Stimulated activated CD8-positive, alpha-beta memory T cell treated with anti-CD3 and anti-CD28 coated beads, Interleukin-4, amount 100 ng/mL, for 24 hours (primary cell): ENCODE measurements around the gene FBXO47.

ENCODE experiments used
- DNase-seq: peaks from one replicate; pipeline ENCODE4 v3.0.0-alpha.2; 2020; ENCODE audit warnings: low read depth

The FBXO47 gene

GRCh38 chr17:38967290-38967738, at the start of gene FBXO47:
TSS of gene FBXO47 (minus strand) at chr17:38967403. CDS start at chr17:38963025, 4,378 bp downstream.
- peak; percentile 73 for DNase-seq

- DNase-seq, result no peak
These were observed 49.3 kb upstream of the FBXO47 start for GRCh38 chr17:39016193-39017153.

DNA sequence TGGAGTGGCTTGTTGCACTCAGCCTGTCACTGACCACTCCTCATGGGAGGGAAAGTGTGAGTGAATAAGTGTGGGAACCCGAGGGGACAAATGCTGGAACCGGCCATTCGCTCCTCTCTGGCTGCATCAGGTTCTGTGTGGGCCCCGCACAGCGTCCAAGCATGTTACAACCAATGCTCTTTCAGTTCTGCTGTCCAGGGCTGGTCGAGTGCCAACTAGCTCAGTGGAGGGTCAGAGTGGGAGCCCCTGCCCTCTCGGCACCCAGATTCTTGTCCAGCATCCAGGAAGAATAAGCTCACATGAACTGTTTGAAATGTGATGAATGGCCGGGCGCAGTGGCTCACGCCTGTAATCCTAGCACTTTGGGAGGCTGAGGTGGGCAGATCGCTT, 48.3 kb upstream of the FBXO47 start:
- DNase-seq, result no peak

- no peak for DNase-seq
These were observed 47.8 kb upstream of the FBXO47 start for GRCh38 chr17:39014795-39015545.

GRCh38 chr17:39014044-39014794, 47.0 kb upstream of the FBXO47 start:
- DNase-seq, result no peak

GRCh38 chr17:39012725-39013124, 45.5 kb upstream of the FBXO47 start:
- no peak for DNase-seq

DNA sequence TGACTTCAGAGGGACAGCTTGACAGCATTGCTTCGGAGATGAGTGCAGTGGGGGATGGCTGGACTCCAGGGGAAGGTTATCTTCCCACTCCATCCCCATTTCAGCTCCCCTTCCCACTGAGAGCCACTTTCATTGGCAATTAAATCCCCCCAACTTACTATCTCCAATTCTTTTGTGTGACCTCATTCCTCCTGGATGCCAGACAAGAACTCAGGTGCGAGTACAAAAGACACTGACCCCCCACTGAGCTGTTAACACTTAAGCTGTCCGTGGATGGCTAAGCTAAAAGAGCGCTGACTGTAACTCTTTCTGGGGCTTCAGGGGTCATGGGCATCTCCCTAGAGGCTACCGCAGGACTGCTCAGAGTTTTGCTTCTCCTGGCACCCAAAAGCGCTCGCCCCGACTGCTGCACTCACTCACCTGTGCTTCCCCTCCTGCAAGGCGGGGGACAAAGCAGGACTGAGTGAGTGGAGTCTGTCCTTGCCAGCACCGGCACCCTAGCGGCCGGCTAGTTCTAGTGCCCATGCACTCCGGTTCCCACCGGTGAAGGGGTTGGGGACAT, 44.8 kb upstream of the FBXO47 start:
- DNase-seq, result no peak

DNA sequence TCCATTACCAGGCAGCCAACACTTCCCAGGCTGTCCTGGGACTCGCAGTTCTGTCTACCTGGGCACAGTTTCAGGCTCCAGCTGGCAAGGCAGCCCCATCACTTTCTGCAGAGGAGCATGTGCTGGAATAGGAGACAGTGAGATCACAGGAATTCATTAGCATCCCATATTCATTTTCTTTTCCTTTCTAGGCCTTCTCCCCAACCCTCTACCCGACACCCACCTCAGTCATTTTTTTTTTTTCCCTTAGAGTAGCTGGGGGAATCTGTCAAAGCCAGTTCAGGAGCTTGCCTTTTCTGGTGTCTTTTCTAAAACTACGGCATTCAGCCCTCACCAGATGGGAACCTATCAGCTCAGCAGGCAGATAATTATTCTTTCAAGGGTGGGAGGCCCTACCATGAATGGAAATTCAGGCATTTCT, 42.4 kb upstream of the FBXO47 start:
- DNase-seq, result no peak

DNA sequence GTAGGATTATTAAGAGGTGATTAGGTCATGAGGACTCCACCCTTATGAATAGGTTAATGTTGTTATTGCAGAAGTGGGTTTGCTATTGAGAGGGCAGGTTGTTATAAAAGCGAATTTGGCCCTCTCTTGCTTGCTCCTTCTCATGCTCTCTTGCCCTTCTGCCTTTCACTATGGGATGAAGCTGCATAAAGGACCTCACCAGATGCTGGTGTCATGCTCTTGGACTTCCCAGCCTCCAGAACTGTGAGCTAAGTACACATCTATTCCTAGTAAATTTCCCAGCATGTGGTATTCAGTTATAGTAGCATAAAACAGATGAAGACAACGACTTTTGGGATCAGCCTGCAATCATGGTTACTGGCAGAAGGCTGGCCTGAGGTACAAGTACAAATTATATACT, 41.4 kb upstream of the FBXO47 start:
- DNase-seq, result no peak

GRCh38 chr17:39002991-39003715, 36.0 kb upstream of the FBXO47 start:
- DNase-seq, result peak; percentile 18

- DNase-seq, result no peak
These were observed 34.8 kb upstream of the FBXO47 start for GRCh38 chr17:39001703-39002637.

- no peak for DNase-seq
These were observed 32.9 kb upstream of the FBXO47 start for GRCh38 chr17:39000021-39000601.

- DNase-seq, result no peak
These were observed 29.6 kb upstream of the FBXO47 start for GRCh38 chr17:38996660-38997337.

GRCh38 chr17:38994026-38994425, 26.8 kb upstream of the FBXO47 start:
- DNase-seq, result no peak

DNA sequence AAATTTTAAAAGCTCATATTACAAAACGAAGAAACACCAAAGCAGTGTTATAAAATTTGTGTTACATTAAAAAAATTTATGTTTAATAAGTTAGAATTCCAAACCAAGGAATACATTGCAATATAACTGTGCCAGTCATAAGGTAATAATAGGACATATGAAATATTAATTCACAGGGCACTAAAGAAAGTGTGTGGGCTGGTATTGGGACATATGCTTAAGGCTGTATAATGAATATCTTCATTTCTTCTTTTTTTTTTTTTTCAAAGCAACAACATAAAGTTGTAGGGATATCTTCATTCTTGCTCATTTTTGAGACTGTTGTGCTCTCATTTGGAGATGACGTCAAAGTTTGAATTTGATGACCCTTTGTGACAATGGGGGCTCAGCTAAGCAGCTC, 17.5 kb upstream of the FBXO47 start:
- no peak for DNase-seq

DNA sequence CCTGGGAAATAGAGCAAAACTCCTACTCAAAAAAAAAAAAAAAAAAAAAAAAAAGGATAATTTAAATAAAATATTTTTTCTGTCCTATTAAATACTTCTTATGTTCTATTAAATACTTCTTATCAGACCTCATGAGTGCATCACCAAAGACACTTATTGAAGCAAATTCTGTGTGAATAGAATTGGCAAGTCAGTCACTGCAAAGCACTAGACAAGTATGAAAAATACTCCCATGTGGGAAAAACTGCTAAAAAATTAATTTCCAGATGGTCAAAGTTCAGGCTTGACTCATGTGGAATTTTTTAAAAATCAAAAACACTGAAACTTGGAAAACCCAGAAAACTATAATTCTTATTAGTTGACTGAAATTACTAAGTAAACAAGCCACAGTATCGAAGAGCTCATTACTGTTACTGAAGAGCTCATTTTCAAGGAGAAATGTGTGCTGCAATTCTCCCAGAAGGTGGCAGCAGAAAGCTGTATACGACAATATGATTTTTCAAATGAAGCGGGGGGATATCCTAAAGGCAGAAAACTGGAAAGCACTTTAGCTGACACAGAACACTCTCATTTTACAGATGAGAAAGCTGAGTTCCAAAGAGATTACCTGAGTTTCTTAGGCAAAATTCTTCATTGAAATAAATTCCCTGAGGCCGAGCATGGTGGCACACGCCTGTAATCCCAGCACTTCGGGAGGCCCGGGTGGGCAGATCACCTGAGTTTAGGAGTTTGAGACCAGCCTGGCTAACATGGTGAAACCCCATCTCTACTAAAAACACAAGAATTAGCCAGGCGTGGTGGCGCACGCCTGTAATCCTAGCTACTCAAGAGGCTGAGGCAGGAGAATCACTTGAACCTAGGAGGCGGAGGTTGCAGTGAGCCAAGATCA, 15.9 kb upstream of the FBXO47 start:
- no peak for DNase-seq

DNA sequence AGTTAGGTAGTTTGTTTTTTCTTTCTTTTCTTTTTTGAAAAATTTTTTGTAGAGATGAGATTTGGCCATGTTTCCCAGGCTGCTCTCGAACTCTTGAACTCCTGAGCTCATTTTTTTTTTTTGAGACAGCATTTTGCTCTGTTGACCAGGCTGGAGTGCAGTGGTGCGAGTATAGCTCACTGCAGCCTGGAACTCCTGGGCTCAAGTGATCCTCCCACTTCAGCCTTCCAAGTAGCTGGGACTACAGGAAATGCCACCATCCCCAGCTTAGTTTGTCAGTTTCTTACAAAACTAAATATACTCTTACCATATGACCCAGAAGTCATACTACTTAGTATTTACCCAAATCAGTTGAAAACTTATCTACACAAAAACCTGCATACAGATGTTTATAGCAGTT, 14.4 kb upstream of the FBXO47 start:
- DNase-seq, result no peak
